ENCODE measurements around the gene CLCN4.

DNA sequence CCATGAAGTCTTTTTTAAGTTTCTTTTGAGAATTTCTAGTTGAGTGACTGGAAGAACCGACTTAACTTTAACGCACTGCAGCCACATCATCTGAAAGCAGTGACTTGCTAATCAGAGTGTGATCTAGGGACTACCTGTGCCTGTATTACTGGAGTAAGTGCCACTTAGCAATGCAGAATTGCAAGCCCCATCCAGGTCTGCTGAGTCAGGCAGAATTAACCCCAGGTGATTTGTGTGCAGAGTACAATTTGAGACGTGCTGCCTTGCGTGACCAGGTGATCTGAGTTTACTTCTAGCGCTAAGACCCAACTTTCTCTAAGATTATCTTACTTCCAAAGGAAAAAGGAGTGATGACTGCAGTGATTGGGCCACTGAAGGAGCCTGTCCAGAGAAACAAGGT lies 85.3 kb downstream of the CLCN4 start:
- TF ChIP-seq, protein P1, sequence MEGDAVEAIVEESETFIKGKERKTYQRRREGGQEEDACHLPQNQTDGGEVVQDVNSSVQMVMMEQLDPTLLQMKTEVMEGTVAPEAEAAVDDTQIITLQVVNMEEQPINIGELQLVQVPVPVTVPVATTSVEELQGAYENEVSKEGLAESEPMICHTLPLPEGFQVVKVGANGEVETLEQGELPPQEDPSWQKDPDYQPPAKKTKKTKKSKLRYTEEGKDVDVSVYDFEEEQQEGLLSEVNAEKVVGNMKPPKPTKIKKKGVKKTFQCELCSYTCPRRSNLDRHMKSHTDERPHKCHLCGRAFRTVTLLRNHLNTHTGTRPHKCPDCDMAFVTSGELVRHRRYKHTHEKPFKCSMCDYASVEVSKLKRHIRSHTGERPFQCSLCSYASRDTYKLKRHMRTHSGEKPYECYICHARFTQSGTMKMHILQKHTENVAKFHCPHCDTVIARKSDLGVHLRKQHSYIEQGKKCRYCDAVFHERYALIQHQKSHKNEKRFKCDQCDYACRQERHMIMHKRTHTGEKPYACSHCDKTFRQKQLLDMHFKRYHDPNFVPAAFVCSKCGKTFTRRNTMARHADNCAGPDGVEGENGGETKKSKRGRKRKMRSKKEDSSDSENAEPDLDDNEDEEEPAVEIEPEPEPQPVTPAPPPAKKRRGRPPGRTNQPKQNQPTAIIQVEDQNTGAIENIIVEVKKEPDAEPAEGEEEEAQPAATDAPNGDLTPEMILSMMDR (IDR thresholded peaks at IDR 0.05), result no peak
- TF ChIP-seq POLR2A (IDR thresholded peaks at IDR 0.05) (no peak), EP300 (IDR thresholded peaks at IDR 0.05) (no peak)

Measured in ovary (tissue), 3 donors.